ENCODE data around the gene PLCL1.
"Not testable (repeated sequence)": the region's sequence is repeated elsewhere in the genome, so short reads cannot be mapped to it uniquely, and the experiment has no call there.

Gene PLCL1

GRCh38 chr2:197809064-197809463 is 4.7 kb downstream of the PLCL1 start:
- no peak for DNase-seq (ENCODE audit: low read depth in 1 of 2, low spot score in 1 of 2)

- no peak for DNase-seq (ENCODE audit: low read depth in 1 of 2, low spot score in 1 of 2)
These were observed 5.6 kb downstream of the PLCL1 start for GRCh38 chr2:197810016-197810415.

- DNase-seq (ENCODE audit: low read depth in 1 of 2, low spot score in 1 of 2): no peak
These were observed 6.1 kb downstream of the PLCL1 start for GRCh38 chr2:197810491-197810890.

GRCh38 chr2:197813093-197813787 is 8.8 kb downstream of the PLCL1 start:
- DNase-seq (ENCODE audit: low read depth in 1 of 2, low spot score in 1 of 2): no peak

GRCh38 chr2:197814526-197814925 is 10.1 kb downstream of the PLCL1 start:
- no peak for DNase-seq (ENCODE audit: low read depth in 1 of 2, low spot score in 1 of 2)

- DNase-seq (ENCODE audit: low read depth in 1 of 2, low spot score in 1 of 2): no peak
These were observed 17.3 kb downstream of the PLCL1 start for GRCh38 chr2:197821550-197822289.

DNA sequence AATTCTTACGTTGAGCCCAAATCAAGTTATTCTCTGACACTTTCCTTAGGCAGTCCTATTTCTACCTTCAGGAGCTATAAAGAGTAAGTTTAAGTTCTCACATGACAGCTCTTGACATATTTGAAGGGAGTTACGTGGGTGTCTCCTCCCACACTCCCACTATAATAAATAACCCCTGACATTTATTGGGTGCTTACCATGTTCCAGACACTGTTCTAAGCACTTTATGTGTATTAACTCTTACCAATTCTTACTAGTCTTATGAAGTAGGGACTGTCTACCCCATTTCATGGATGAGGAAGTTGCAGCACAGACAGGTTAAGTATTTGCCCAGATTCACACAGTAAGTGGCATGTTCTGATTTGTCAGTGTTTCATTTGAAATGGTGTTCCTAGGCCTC is 17.9 kb downstream of the PLCL1 start:
- DNase-seq (ENCODE audit: low read depth in 1 of 2, low spot score in 1 of 2): no peak

- DNase-seq (ENCODE audit: low read depth in 1 of 2, low spot score in 1 of 2): no peak
These were observed 23.2 kb downstream of the PLCL1 start for GRCh38 chr2:197827618-197828017.

- no peak for DNase-seq (ENCODE audit: low read depth in 1 of 2, low spot score in 1 of 2)
These were observed 24.2 kb downstream of the PLCL1 start for GRCh38 chr2:197828464-197829135.

DNA sequence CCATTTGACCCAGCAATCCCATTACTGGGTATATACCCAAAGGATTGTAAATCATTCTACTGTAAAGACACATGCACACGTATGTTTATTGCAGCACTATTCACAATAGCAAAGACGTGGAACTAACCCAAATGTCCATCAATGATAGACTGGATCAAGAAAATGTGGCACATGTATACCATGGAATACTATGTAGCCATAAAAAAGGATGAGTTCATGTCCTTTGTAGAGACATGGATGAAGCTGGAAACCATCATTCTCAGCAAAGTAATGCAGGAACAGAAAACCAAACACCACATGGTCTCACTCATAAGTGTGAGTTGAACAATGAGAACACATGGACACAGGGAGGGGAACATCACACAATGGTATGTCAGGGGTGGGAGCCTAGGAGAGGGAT is 30.4 kb downstream of the PLCL1 start:
- DNase-seq (ENCODE audit: low read depth in 1 of 2, low spot score in 1 of 2): not testable (repeated sequence)

DNA sequence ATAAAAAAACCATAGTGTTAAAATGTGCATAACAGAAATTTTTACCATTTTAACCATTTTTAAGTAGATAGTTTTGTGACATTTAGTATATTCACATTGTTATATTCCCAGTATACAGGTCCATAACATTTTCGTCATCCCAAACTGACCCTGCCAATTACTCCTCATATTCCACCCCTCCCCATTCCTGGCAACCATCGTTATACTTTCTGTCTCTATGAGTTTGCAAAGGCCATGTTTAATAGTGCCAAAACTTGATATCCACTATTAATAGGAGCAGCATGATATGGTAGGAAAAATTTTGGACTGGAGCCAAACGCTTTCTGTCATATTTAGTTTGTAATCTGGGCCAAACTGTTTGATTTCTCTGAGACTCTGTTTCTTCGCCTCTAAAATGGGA is 30.9 kb downstream of the PLCL1 start:
- DNase-seq (ENCODE audit: low read depth in 1 of 2, low spot score in 1 of 2): no peak

- DNase-seq (ENCODE audit: low read depth in 1 of 2, low spot score in 1 of 2): no peak
These were observed 33.6 kb downstream of the PLCL1 start for GRCh38 chr2:197838036-197838435.

GRCh38 chr2:197838579-197838978 is 34.2 kb downstream of the PLCL1 start:
- DNase-seq (ENCODE audit: low read depth in 1 of 2, low spot score in 1 of 2): no peak

- no peak for DNase-seq (ENCODE audit: low read depth in 1 of 2, low spot score in 1 of 2)
These were observed 34.9 kb downstream of the PLCL1 start for GRCh38 chr2:197839327-197839726.

GRCh38 chr2:197839856-197840255 is 35.5 kb downstream of the PLCL1 start:
- DNase-seq (ENCODE audit: low read depth in 1 of 2, low spot score in 1 of 2): no peak

GRCh38 chr2:197846128-197846527 is 41.7 kb downstream of the PLCL1 start:
- no peak for DNase-seq (ENCODE audit: low read depth in 1 of 2, low spot score in 1 of 2)

DNA sequence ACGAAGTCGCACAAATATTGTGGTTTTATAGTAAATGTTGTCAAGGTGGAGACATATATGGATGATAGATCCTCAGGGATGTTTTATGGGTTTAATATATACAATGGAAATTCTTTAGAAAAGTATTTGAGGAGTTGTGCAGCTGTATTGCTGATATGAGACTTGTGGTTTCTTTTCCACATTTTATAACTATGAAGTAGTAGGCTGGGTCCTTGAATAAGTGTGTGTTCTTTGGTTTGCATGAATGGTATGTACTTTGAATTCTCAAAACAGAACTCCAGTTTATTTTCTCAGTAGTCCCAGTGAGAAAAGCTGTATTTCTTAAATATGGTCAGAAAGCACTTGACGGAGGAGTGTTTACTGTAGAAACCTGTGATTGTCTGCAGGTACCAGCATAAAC is 42.4 kb downstream of the PLCL1 start:
- DNase-seq (ENCODE audit: low read depth in 1 of 2, low spot score in 1 of 2): no peak

DNA sequence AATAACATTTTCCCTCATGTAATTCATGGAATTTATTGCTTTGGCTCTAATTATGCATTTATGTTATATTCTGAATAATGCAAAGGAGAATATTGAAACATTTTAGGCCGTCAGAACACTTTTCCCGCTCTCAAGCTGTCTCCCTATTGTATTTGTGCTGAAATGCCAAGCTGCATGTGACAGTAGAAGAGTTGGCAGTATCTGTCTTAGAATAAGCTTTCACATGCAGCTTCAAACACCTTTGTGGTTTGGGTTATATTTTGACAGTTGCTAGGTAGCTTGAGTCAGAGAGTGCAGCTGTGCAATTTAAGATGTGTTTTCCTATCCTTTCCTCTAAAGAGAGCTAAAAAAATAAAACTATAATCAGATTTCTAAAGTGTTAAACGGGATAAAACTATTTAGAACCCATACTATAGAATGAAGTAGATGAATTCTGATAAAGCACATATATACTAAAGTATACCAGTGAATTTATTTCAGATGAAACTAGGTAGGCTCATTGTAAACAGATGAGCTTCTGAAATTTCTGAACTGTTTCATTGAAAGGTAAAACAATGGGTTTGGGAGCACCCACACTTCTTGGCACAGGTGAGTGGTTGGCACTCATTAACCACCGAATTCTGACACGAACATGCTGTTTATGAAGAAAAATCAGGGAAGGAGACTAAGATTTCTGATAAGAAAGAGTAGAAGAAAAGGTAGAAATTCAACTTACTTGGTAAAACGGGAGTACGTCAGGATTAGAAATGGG is 43.4 kb downstream of the PLCL1 start:
- no peak for DNase-seq (ENCODE audit: low read depth in 1 of 2, low spot score in 1 of 2)

DNA sequence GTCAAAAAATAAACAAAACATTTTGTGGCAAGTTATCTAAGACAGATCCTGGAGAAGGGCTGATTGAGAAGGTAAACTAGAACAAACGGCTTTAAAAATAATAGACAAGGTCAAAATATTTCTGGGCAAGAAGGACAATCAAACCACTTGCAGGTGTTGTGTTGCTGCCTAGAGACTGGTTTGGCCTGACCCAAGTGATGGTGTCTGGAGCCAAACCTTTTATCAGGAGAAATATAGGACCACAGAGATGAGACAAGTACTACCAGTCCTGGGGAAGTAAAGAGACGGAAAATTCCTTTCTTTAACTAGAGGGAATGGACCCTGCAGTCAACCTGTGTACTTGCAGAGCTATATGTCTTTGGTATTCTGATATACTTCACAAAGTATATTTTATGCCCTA is 44.2 kb downstream of the PLCL1 start:
- no peak for DNase-seq (ENCODE audit: low read depth in 1 of 2, low spot score in 1 of 2)

- DNase-seq (ENCODE audit: low read depth in 1 of 2, low spot score in 1 of 2): no peak
These were observed 46.6 kb downstream of the PLCL1 start for GRCh38 chr2:197850882-197851450.

- DNase-seq (ENCODE audit: low read depth in 1 of 2, low spot score in 1 of 2): no peak
These were observed 47.1 kb downstream of the PLCL1 start for GRCh38 chr2:197851451-197851850.
